GM19463 (cell line): ENCODE results near the gene RNASET2.
"Not testable (repeated sequence)": the region's sequence is repeated elsewhere in the genome, so short reads cannot be mapped to it uniquely, and the experiment has no call there.

Source experiments
- ATAC-seq: cut with Tn5 transposase; IDR thresholded peaks from one replicate; pipeline ENCODE4 v1.9.1; 2021; ENCODE audit warnings: mild to moderate bottlenecking, moderate library complexity; ENCODE audit not compliant: unreplicated experiment

RNASET2 gene

GRCh38 chr6:166948724-166949123 is 7.6 kb downstream of the RNASET2 start:
- not testable (repeated sequence) for ATAC-seq

GRCh38 chr6:166947251-166947650 is 9.1 kb downstream of the RNASET2 start:
- ATAC-seq: no peak

DNA sequence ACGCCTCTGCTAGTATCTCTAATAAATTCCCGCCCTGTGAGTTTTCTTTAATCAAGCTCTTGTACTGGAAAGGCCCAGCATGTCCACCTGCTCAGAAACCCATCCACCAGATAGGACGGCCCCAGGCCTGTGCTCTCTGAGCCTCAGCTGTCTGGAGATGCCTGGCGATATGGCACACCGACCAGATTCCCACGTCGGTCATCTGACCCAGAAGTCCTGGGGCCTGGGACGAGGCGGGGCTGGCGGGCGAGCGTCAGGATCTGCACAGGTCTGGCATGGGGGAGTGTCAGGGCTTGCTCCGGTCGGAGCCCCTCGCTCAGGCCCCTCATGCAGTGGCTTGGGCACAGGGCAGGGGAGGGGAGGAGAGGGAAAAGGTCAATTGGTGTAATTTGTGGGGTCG is 10.2 kb downstream of the RNASET2 start:
- ATAC-seq: no peak

DNA sequence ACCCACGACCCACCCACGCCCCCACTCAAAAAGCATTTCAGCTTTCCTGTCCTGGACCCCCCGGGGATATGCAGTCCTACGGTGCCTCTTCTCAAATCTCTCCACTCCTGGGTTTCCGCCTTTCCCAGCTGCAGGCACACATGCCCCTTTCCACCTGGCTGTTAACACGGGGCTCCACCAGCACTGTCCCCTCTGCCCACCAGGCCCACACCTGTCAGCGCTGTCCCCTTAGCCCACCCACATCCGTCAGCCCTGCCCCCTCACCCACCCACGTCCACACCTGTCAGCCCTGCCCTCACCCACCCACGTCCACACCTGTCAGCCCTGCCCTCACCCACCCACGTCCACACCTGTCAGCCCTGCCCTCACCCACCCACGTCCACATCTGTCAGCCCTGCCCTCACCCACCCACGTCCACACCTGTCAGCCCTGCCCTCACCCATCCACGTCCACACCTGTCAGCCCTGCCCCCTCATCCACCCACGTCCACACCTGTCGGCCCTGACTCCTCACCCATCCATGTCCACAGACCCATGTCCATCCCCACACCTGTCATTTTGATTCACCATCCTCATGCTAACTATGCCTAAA is 11.6 kb downstream of the RNASET2 start:
- ATAC-seq: no peak

GRCh38 chr6:166942393-166943168 is 13.8 kb downstream of the RNASET2 start:
- no peak for ATAC-seq

DNA sequence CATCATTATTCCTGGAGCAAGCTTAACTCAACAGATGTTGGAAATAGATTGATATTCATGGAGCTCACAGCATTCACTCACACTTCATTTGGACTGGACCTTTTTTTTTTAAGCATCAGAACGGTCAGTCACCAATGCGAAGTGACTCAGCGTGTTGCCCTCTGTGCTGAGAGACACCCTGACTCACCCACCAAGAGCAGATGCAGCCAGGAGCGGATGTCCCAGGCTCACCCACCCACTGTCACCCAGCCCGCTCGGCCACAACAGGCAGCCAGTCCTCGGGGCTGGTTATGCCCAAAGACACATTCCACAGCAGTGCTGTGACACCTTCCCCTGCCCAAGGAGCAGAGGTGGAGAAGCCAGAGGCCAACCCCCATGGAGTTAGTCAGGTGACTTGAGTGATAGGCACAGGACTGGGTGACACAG is 15.7 kb downstream of the RNASET2 start:
- ATAC-seq: no peak

DNA sequence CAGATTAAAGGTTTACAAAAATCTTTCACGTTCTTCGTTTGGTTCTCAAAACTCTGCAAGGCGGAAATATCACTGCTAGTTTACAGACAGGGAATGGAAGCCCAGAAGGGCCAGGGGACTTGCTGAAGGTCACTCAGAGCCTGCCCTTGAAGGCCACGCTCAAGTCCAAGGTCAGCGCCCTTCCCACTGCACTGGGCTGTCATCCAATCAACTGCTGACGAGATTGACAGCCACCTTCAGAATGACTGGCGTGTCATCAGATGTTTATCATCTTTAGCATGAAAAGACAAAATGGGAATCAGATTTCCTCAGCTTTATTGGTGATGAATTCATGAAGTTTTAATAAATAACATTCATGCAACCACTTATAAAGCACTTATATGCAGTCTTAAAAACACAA is 16.5 kb downstream of the RNASET2 start:
- ATAC-seq: no peak

- ATAC-seq: no peak
Observed at GRCh38 chr6:166939345-166939744, 17.0 kb downstream of the RNASET2 start.

GRCh38 chr6:166938704-166939103 is 17.6 kb downstream of the RNASET2 start:
- ATAC-seq: no peak

DNA sequence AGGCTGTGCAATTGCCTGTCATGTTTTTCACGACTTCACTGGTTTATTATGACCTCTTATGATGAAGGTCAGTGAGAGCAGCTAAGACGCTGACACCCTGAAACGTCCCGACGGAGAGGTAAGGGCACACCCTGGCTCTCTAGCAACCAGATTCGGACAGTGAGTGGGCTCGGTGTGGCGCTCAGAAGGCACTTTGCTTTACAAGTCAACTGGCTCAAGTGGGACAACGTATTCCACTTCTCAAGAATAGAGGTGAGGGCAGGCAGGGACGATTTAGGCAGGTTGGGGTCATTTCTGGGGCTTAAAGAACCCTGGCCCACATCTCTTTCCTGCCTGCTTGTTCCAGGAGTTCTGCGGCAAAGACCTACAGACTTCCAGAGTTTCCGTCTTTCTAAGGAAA is 18.2 kb downstream of the RNASET2 start:
- no peak for ATAC-seq

GRCh38 chr6:166937746-166938145 is 18.6 kb downstream of the RNASET2 start:
- no peak for ATAC-seq

DNA sequence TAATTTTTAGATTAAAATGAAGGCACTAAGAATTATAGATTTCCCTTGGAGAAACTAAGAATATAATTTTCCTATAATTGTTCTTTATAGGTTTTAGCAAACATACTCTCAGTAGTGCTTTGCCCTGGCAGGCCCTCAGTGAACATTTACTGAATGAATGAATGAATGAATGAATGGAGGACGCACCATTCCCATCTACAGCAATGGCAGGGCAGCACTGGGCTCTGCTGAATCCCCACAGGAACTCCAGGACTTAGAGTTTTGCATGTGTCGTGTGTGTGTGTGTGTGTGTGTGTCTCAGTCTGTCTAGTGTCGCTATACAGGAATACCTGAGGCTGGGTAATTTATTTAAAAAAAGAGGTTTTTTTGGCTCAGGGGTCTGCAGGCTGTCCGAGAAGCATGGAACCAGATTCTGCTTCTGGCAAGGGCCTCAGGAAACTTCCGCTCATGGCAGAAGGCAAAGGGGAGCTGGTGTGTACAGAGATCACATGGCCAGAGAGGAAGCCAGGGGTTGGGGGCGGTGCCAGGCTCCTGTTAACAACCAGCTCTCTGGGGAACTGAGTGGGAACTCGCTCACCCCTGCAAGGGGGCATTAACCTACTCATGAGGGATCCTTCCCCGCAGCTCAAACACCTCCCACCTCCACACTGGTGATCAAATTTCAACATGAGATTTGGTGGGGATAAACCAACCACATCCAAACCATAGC is 20.1 kb downstream of the RNASET2 start:
- ATAC-seq: no peak

GRCh38 chr6:166935353-166935752 is 21.0 kb downstream of the RNASET2 start:
- ATAC-seq: no peak

DNA sequence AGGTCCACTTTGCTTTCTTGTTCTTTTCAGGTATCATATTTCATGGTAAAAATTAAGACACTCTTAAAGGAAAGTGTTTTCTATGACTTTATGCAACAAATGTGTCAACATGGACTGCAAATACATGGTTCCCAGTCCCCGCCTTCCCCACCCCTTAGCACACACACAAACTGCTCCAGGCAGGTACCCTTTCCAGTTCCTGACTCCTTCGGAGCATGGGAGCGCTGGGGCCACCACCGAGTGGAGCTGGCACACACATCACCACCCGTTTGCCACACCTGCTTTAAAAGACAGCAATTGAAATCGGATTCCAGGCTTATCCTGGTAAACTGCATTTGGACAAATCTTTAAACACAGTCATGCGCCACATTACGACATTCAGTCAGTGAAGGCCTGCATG is 22.2 kb downstream of the RNASET2 start:
- ATAC-seq: no peak

DNA sequence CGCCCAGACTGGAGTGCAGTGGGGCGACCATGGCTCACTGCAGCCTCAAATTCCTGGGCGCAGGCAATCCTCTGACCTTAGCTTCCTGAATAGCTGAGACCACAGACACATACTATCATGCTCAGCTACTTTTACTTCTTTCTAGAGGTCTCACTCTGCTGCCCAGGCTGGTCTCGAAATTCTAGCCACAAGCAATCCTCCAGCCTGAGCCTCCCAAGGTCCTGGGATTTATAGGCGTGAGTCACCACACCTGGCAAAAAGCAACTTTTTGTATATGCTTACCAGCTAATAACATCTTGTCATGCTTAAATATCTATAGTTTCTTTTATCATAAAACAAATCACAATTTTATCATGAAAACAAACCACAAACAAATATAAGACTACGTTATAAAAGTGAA is 23.0 kb downstream of the RNASET2 start:
- ATAC-seq: no peak

DNA sequence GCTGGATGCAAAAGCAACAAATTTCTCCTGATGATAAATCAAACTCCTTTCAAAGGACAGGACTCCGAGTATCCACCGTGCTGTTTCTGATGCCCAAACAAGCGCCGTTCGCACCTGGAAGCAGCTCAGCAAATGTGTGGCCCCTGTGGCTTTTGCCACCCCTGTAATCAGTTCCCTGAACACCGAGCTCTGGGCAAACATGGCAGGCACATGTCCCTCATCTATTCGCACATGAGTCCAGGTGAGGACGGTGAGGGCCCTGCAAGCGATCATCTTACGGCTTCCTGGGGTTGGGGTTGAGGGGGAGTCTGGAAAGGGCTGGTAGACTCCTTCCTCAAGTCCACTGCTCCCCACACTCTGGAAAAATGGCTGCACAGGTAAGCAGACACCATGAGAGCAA is 23.7 kb downstream of the RNASET2 start:
- no peak for ATAC-seq

- no peak for ATAC-seq
Observed at GRCh38 chr6:166932116-166932515, 24.2 kb downstream of the RNASET2 start.

DNA sequence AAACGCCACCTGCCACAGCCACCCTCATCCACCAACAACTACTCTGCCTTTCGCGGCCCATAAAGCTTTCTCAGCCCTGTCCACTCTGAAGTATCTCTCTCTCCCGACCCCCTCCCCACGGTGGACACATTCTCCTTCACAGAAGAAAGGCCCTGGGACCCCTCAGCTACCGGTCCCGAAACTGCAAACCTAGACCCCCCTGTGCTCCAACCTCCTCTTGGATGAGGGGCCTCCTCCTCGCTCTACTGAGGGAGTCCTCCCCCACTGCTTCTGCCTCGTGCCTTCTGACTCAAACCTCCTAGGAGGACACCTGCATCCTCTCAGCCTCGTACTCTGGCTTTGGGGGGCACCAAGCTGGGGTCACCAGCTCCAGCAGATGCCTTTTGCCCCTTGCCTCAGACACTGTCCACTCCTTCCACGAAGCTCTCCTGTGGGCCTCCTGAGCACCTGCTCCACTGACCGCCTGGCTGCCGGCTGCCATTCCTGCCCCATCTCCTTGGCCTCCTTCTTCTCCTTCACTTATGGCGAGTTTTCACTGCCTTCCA is 24.9 kb downstream of the RNASET2 start:
- ATAC-seq: no peak

DNA sequence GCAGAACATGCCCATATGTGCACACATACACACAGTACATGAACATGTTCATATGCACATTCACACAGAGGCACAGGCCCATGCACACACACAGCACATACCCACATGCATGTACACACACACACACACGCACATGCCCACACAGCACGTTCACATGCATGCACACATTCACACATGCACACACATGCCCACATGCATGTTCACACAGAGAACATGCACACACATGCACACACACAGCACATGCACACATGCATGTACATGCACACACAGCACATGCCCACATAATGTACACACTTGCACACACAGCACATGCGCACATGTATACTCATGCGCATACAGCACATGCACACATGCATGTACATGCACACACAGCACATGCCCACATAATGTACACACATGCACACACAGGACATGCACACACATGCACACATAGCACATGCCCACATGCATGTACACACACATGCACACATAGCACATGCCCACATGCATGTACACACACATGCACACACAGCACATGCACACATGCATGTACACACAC is 25.9 kb downstream of the RNASET2 start:
- no peak for ATAC-seq

DNA sequence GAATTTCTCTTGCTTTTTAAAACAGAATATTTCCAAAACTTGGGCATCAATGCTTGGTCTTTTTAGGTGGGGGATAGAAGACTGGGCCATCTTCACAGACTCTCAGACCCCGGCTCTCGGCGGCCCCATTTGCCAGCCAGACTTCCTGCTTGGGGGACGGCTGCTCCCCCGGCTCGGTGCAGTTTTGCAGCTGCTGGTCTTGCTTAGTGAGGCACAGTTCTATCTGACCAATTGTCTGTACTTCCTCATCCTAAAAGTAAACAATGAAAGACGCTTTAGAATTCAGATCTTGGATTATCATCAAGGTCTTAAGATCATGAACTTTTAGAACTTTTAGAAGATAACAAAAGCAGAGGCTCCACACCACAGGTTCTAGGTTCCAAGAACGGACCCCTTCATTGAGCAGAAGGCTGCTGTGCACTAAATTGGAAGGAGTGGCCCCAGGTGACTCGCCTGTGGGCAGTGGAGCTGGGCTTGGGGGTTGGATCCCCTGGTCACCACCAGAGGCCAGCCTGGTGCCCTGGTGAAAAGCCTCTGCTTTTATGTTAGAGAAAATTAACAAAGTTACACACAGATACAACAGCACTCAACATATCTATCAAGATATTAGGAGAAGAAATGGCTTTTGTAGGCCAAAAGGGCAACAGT is 26.7 kb downstream of the RNASET2 start:
- no peak for ATAC-seq
